Brain pericyte (primary cell): Measurements from ENCODE around the gene GPRASP2.

Experiments
- DNase-seq: peaks from one replicate; pipeline ENCODE4 v3.0.0-alpha.2; 2012; ENCODE audit warnings: low read depth, low spot score

GPRASP2 gene

DNA sequence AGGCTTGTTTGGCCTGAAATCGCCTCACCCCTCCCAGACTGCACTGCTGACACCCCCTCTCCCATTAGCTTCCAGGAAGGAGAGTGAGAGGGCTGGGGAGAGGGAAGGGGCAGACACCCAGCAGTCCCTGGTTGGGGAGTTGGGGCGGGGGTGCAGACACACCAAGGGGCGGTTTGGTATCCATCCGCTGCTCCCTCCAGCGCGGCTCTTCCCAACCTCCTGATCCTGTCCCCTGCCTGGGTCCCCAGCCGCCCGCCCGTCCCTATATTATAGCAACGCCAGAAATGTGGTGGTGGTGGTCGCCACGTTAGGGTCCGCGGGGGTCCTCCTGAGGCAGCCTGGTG is 33.2 kb downstream of the GPRASP2 start:
- DNase-seq, result no peak

- no peak for DNase-seq
Measured at GRCh38 chrX:102745857-102746584, 33.8 kb downstream of the GPRASP2 start.

DNA sequence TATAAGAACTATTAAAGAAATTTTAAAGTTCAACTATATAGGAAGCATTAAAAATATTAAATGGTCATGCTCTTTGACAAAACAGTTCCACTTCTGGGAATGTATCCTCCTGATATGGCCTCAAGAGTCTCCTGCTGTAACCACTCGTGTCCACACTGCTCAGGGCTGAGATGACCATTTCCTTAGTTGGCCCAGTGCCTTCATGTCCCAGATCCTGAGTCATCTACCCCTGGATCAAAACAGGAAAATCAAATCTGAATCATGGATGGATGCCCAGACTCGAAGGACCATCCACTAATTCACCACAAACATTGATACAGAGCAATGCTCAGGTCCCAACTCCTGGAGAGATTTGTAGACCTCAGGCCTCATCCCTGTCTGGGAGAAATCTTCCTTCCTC is 53.0 kb downstream of the GPRASP2 start:
- DNase-seq, result no peak

GRCh38 chrX:102765809-102766208 is 53.6 kb downstream of the GPRASP2 start:
- DNase-seq, result no peak

DNA sequence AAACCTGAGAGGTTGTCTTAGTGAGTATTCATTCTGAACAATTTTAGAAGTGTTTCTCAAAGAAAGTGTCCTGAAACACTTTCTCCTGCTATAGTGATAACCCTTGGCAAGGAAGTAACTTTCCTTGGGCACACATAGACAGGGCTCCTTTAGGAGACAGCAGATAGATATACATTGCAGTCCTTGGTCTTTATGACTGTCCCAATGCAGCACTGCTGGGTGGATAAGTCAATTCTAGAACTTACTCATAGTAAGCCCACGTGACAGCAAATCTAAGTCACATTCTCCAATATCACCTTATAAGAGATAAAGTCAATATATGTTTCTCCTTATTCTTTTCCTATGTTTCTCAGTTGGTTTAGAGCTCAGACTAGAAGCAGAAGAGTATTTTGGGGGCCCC is 55.0 kb downstream of the GPRASP2 start:
- no peak for DNase-seq
